HepG2 (cell line): ENCODE results near the gene POC1A. TPM values are rescaled to one million over a fixed set of nuclear protein-coding genes. Genes with fewer than 3 reads are reported as not detected.

ENCODE experiments used
- ASH2L ChIP-seq: fragments of 300-600, 200-600 bp; sonication (generic); IDR thresholded peaks from 2 replicates; pipeline ENCODE4 v1.7.0; 2017; ENCODE audit warnings: low read depth, mild to moderate bottlenecking, moderate library complexity, mixed read lengths, low read length; ENCODE audit not compliant: insufficient read length
- CCDC6 ChIP-seq: sonication (generic); formaldehyde crosslinking; IDR thresholded peaks from 2 replicates; pipeline ENCODE4 v1.8.1; 2022; ENCODE audit warnings: mild to moderate bottlenecking, missing genetic modification reagents, moderate library complexity
- ELF3 ChIP-seq: IDR thresholded peaks from 2 replicates; pipeline ENCODE4 v1.6.1; 2016; ENCODE audit warnings: missing genetic modification reagents, missing compliant biosample characterization
- ESRRA ChIP-seq: sonication (generic); formaldehyde crosslinking; IDR thresholded peaks from 2 replicates; pipeline ENCODE4 v1.5.1; 2020; ENCODE audit warnings: mild to moderate bottlenecking, low read depth, missing genetic modification reagents
- FOXP1 ChIP-seq, 2 experiments: fragments of 450-650 bp in 1 of 2; IDR thresholded peaks; 2 replicates each; pipeline ENCODE4 v1.6.1; 2017 to 2018; ENCODE audit warnings: antibody characterized with exemption in 1 of 2
- MTA1 ChIP-seq: sonication (generic); formaldehyde crosslinking; IDR thresholded peaks from 2 replicates; pipeline ENCODE4 v1.4.0; 2020; ENCODE audit warnings: missing genetic modification reagents, mild to moderate bottlenecking, borderline replicate concordance
- MTA3 ChIP-seq: sonication (generic); formaldehyde crosslinking; IDR thresholded peaks from 2 replicates; pipeline ENCODE4 v1.4.0; 2020; ENCODE audit warnings: missing genetic modification reagents
- NCOR1 ChIP-seq: fragments of 200-600 bp; sonication (generic); IDR thresholded peaks from 2 replicates; pipeline ENCODE4 v1.7.0; 2017; ENCODE audit warnings: antibody characterized with exemption, low read length, borderline replicate concordance
- NFKB2 ChIP-seq: sonication (generic); formaldehyde crosslinking; IDR thresholded peaks from 2 replicates; pipeline ENCODE4 v1.4.0; 2020; ENCODE audit warnings: missing genetic modification reagents, borderline replicate concordance
- NONO ChIP-seq, 2 experiments: fragments of 450-650 bp in 1 of 2; sonication (generic) in 1 of 2; formaldehyde crosslinking in 1 of 2; IDR thresholded peaks in 1 of 2; conservative IDR thresholded peaks in 1 of 2; 2 replicates each; pipeline versions ENCODE4 v1.6.1 to v1.8.0; 2017 to 2022; ENCODE audit warnings: mild to moderate bottlenecking in 1 of 2, missing genetic modification reagents in 1 of 2, moderate library complexity in 1 of 2
- SRSF1 ChIP-seq: fragments of 200-400 bp; formaldehyde crosslinking; optimal IDR thresholded peaks from 2 replicates; pipeline ENCODE3; 2017; ENCODE audit warnings: mild to moderate bottlenecking, low read depth, low read length, moderate library complexity
- ZFP37 ChIP-seq: sonication (generic); formaldehyde crosslinking; IDR thresholded peaks from 2 replicates; pipeline ENCODE4 v1.4.0; 2020; ENCODE audit warnings: missing genetic modification reagents, borderline replicate concordance
- ZNF121 ChIP-seq: sonication (generic); formaldehyde crosslinking; IDR thresholded peaks from 2 replicates; pipeline ENCODE4 v1.5.0; 2020; ENCODE audit warnings: mild to moderate bottlenecking, missing genetic modification reagents
- ZNF136 ChIP-seq: sonication (generic); formaldehyde crosslinking; IDR thresholded peaks from 2 replicates; pipeline ENCODE4 v1.8.1; 2022; ENCODE audit warnings: low read depth, mild to moderate bottlenecking, moderate library complexity, missing genetic modification reagents
- ZNF468 ChIP-seq: sonication (generic); formaldehyde crosslinking; IDR thresholded peaks from 2 replicates; pipeline ENCODE4 v1.8.0; 2022; ENCODE audit warnings: mild to moderate bottlenecking, moderate library complexity, missing genetic modification reagents
- ZNF501 ChIP-seq: sonication (generic); formaldehyde crosslinking; IDR thresholded peaks from 2 replicates; pipeline ENCODE4 v1.5.1; 2020; ENCODE audit warnings: mild to moderate bottlenecking, moderate library complexity, missing genetic modification reagents
- ZNF510 ChIP-seq: sonication (generic); formaldehyde crosslinking; IDR thresholded peaks from 2 replicates; pipeline ENCODE4 v1.4.0; 2020; ENCODE audit warnings: low read depth, mild to moderate bottlenecking, missing genetic modification reagents
- ZNF564 ChIP-seq: sonication (generic); formaldehyde crosslinking; IDR thresholded peaks from 2 replicates; pipeline ENCODE4 v1.8.1; 2023; ENCODE audit warnings: mild to moderate bottlenecking, missing genetic modification reagents
- ZNF724P ChIP-seq: sonication (generic); formaldehyde crosslinking; IDR thresholded peaks from 2 replicates; pipeline ENCODE4 v1.8.0; 2022; ENCODE audit warnings: missing genetic modification reagents, borderline replicate concordance
- ZNF878 ChIP-seq: sonication (generic); formaldehyde crosslinking; IDR thresholded peaks from 2 replicates; pipeline ENCODE4 v1.8.1; 2023; ENCODE audit warnings: mild to moderate bottlenecking, missing genetic modification reagents, moderate library complexity
- ZNF879 ChIP-seq: sonication (generic); formaldehyde crosslinking; IDR thresholded peaks from 2 replicates; pipeline ENCODE4 v1.8.1; 2023; ENCODE audit warnings: missing genetic modification reagents
- polyA plus RNA-seq, 8 experiments: library from polyadenylated mRNA; depleted of rRNA in 3 of 8; stranded (reverse) in 7 of 8; unstranded in 1 of 8; fragments of >200 nt; fragmentation: Illumina TruSeq in 4 of 8; extraction: Trizol in 4 of 8; gene quantifications; 2 replicates each; pipeline versions ENCODE4 v1.2.1 to v1.2.3, GENCODE V29; 2011 to 2016; ENCODE audit warnings: low read depth in 4 of 8, missing spikeins in 1 of 8, mixed read lengths in 1 of 8; ENCODE audit not compliant: insufficient read depth in 1 of 8
- total RNA-seq, 5 experiments: library from RNA; depleted of rRNA; stranded (reverse); fragments of >200 nt; fragmentation: Illumina TruSeq; extraction: Trizol; gene quantifications; 2 replicates each; pipeline ENCODE4 v1.2.3, GENCODE V29; 2016; ENCODE audit warnings: low read depth in 1 of 5
- TF ChIP-seq, protein P1 (sequence below): sonication (generic); formaldehyde crosslinking; IDR thresholded peaks from 2 replicates; pipeline ENCODE4 v1.4.0; 2020; ENCODE audit warnings: missing genetic modification reagents
- TF ChIP-seq, protein P2 (sequence below): IDR thresholded peaks from 2 replicates; pipeline ENCODE4 v1.6.1; 2016
- TF ChIP-seq, protein P3 (sequence below): sonication (generic); formaldehyde crosslinking; IDR thresholded peaks from 2 replicates; pipeline ENCODE4 v1.9.0; 2022; ENCODE audit warnings: missing genetic modification reagents, mild to moderate bottlenecking, borderline replicate concordance
- TF ChIP-seq, protein P4 (sequence below): sonication (generic); formaldehyde crosslinking; IDR thresholded peaks from 2 replicates; pipeline ENCODE4 v1.4.0; 2020; ENCODE audit warnings: missing genetic modification reagents, low read depth, mild to moderate bottlenecking, borderline replicate concordance

The POC1A gene
- total and polyA plus RNA-seq, 2 of the 13 experiments (the other 11 are each of a cell fraction or from before 2014, with no cell fraction given): 14.6 to 20.0 TPM

DNA sequence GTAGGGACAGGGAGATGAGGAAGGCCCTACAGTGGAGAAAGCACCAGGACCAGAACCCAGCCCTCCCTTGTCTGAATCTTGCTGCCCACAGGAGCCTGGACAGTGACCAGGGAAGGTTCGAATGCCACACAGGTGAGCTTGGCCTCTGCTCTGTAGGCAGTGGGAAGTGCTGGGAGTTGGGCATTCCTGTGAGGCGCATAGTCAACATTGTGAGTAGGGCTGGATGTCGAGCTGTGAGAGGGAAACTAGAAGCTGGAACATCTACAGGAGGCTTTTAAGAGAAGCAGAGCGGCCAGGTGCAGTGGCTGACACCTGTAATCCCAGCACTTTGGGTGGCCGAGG is 23.4 kb upstream of the POC1A start (continued):
- 0 out of 2 replicates have a peak, but pooled peaks have one; percentile 46 for TF ChIP-seq CCDC6
- TF ChIP-seq NCOR1: no peak; the same call in 1 of the 2 replicates
- TF ChIP-seq ZFP37 (CRISPR knock-in tag): no peak
- no peak for TF ChIP-seq MTA3 (CRISPR knock-in tag)
- TF ChIP-seq NFKB2 (CRISPR knock-in tag): peak; percentile 21; the same call in 1 of the 2 replicates
- TF ChIP-seq ZNF136: no peak
- TF ChIP-seq FOXP1 (IDR thresholded peaks at IDR 0.05): no peak
- no peak for TF ChIP-seq FOXP1 (CRISPR knock-in tag; IDR thresholded peaks at IDR 0.05)
- no peak for TF ChIP-seq ZNF879 (CRISPR knock-in tag)
- TF ChIP-seq ZNF121 (CRISPR knock-in tag): no peak
- TF ChIP-seq ESRRA: 0 out of 2 replicates have a peak, but pooled peaks have one; percentile 14
- no peak for TF ChIP-seq SRSF1
- no peak for TF ChIP-seq NONO (IDR thresholded peaks at IDR 0.05)
- TF ChIP-seq NONO (CRISPR knock-in tag; conservative IDR thresholded peaks at IDR 0.05): no peak; the same call in 1 of the 2 replicates
- TF ChIP-seq ZNF510: no peak
- TF ChIP-seq ZNF501 (CRISPR knock-in tag): no peak
- TF ChIP-seq ZNF468: no peak
- TF ChIP-seq, protein P1, sequence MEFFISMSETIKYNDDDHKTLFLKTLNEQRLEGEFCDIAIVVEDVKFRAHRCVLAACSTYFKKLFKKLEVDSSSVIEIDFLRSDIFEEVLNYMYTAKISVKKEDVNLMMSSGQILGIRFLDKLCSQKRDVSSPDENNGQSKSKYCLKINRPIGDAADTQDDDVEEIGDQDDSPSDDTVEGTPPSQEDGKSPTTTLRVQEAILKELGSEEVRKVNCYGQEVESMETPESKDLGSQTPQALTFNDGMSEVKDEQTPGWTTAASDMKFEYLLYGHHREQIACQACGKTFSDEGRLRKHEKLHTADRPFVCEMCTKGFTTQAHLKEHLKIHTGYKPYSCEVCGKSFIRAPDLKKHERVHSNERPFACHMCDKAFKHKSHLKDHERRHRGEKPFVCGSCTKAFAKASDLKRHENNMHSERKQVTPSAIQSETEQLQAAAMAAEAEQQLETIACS (CRISPR knock-in tag): no peak
- TF ChIP-seq, protein P2, sequence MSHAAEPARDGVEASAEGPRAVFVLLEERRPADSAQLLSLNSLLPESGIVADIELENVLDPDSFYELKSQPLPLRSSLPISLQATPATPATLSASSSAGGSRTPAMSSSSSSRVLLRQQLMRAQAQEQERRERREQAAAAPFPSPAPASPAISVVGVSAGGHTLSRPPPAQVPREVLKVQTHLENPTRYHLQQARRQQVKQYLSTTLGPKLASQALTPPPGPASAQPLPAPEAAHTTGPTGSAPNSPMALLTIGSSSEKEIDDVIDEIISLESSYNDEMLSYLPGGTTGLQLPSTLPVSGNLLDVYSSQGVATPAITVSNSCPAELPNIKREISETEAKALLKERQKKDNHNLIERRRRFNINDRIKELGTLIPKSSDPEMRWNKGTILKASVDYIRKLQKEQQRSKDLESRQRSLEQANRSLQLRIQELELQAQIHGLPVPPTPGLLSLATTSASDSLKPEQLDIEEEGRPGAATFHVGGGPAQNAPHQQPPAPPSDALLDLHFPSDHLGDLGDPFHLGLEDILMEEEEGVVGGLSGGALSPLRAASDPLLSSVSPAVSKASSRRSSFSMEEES (CRISPR knock-in tag): 0 out of 2 replicates have a peak, but pooled peaks have one; percentile 18
- TF ChIP-seq ZNF564: no peak
- no peak for TF ChIP-seq ZNF724P (CRISPR knock-in tag)
- TF ChIP-seq, protein P3, sequence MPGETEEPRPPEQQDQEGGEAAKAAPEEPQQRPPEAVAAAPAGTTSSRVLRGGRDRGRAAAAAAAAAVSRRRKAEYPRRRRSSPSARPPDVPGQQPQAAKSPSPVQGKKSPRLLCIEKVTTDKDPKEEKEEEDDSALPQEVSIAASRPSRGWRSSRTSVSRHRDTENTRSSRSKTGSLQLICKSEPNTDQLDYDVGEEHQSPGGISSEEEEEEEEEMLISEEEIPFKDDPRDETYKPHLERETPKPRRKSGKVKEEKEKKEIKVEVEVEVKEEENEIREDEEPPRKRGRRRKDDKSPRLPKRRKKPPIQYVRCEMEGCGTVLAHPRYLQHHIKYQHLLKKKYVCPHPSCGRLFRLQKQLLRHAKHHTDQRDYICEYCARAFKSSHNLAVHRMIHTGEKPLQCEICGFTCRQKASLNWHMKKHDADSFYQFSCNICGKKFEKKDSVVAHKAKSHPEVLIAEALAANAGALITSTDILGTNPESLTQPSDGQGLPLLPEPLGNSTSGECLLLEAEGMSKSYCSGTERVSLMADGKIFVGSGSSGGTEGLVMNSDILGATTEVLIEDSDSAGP (CRISPR knock-in tag): peak; percentile 0; the same call in 1 of the 2 replicates
- peak; percentile 15 for TF ChIP-seq ASH2L
- TF ChIP-seq, protein P4, sequence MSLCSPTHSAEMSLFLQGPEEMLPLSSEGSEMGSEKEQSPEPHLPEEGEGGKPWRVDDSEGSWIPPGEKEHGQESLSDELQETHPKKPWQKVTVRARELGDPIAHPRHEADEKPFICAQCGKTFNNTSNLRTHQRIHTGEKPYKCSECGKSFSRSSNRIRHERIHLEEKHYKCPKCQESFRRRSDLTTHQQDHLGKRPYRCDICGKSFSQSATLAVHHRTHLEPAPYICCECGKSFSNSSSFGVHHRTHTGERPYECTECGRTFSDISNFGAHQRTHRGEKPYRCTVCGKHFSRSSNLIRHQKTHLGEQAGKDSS (CRISPR knock-in tag): no peak
- TF ChIP-seq ELF3: no peak
- TF ChIP-seq ZNF878 (CRISPR knock-in tag): 0 out of 2 replicates have a peak, but pooled peaks have one; percentile 1
- peak; percentile 66; the same call in 1 of the 2 replicates for TF ChIP-seq MTA1 (CRISPR knock-in tag)
